Pulmonary artery endothelial cell (primary cell): Measurements from ENCODE around the gene CCR5. TPM values are rescaled to one million over a fixed set of nuclear protein-coding genes. Genes with fewer than 3 reads are reported as not detected.

Experiments
- total RNA-seq: library from RNA; depleted of rRNA; stranded (reverse); fragments of >200 nt; gene quantifications from 2 replicates; pipeline ENCODE4 v1.2.3, GENCODE V29; 2014

CCR5 gene
- total RNA-seq, 1 donor from 2014 or later: not detected

Other genes with a start within 250 kb of the CCR5 start
- not detected in 2 replicates for gene CCR1, start 162.6 kb upstream of the CCR5 start, total RNA-seq
- not detected in 2 replicates for gene CCR3, start 128.5 kb upstream of the CCR5 start, total RNA-seq
- not detected in 2 replicates for gene CCR2, start 16.8 kb upstream of the CCR5 start, total RNA-seq
- 5.0 and 6.4 TPM in 2 replicates for gene CCRL2, start 36.3 kb downstream of the CCR5 start, total RNA-seq
- 0.28 TPM in 1 of 2 replicates, not detected in the other for gene LTF, start 94.0 kb downstream of the CCR5 start, total RNA-seq
- gene RTP3, start 127.0 kb downstream of the CCR5 start, total RNA-seq: 0.07 TPM in 1 of 2 replicates, not detected in the other
- 0.07 and 0.85 TPM in 2 replicates for gene LRRC2, start 195.4 kb downstream of the CCR5 start, total RNA-seq
- gene FAM240A, start 241.6 kb downstream of the CCR5 start, total RNA-seq: not detected in 2 replicates